NB4 (cell line): ENCODE results near the gene IGF1R.

Source experiments
- DNase-seq: peaks from one replicate; pipeline ENCODE4 v3.0.0; 2010; ENCODE audit warnings: low read depth
- H3K4me3 ChIP-seq: one replicate; pipeline ENCODE4 v1.5.1; 2011; ENCODE audit warnings: mild to moderate bottlenecking, low read depth, low read length, moderate library complexity
- MYC ChIP-seq: IDR thresholded peaks from 2 replicates; pipeline ENCODE4 v1.6.1; 2011; ENCODE audit warnings: low read depth, low read length
- POLR2A ChIP-seq: IDR thresholded peaks from 2 replicates; pipeline ENCODE4 v1.6.1; 2011; ENCODE audit warnings: mild to moderate bottlenecking; ENCODE audit not compliant: insufficient read length; ENCODE audit errors: extremely low read depth
- TF ChIP-seq, protein P1 (sequence below): IDR thresholded peaks from 2 replicates; pipeline ENCODE4 v1.6.1; 2011; ENCODE audit warnings: low read depth, low read length
- TF ChIP-seq, protein P2 (sequence below): IDR thresholded peaks from one replicate; pipeline ENCODE4 v1.5.1; 2012; ENCODE audit warnings: low read depth, low read length

The IGF1R gene

DNA sequence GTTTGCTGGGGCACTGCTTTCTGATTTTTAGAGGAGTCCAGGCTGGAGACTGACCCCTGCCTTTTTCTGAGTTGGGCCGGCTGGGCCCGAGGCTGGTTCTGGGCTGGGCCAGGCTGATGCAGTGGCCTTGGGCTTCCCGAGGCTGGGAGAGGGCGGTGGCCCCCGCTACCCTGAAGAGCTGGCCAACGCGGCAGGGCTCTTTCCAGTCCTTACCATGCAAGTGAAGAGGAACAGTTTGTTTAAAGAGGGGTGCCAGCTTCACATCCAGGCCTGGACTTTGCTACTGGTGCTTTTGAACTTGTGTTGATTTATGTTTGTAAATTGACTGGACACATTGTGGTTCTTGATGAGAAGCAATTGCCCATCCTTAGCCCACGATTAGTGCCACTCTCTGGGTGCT, 15.3 kb downstream of the IGF1R start:
- TF ChIP-seq, protein P1, sequence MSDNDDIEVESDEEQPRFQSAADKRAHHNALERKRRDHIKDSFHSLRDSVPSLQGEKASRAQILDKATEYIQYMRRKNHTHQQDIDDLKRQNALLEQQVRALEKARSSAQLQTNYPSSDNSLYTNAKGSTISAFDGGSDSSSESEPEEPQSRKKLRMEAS = no peak
- TF ChIP-seq, protein P2, sequence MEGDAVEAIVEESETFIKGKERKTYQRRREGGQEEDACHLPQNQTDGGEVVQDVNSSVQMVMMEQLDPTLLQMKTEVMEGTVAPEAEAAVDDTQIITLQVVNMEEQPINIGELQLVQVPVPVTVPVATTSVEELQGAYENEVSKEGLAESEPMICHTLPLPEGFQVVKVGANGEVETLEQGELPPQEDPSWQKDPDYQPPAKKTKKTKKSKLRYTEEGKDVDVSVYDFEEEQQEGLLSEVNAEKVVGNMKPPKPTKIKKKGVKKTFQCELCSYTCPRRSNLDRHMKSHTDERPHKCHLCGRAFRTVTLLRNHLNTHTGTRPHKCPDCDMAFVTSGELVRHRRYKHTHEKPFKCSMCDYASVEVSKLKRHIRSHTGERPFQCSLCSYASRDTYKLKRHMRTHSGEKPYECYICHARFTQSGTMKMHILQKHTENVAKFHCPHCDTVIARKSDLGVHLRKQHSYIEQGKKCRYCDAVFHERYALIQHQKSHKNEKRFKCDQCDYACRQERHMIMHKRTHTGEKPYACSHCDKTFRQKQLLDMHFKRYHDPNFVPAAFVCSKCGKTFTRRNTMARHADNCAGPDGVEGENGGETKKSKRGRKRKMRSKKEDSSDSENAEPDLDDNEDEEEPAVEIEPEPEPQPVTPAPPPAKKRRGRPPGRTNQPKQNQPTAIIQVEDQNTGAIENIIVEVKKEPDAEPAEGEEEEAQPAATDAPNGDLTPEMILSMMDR = no peak
- TF ChIP-seq POLR2A (no peak), MYC (no peak)
- H3K4me3 ChIP-seq = no peak overlapping the region
- DNase-seq = no peak

DNA sequence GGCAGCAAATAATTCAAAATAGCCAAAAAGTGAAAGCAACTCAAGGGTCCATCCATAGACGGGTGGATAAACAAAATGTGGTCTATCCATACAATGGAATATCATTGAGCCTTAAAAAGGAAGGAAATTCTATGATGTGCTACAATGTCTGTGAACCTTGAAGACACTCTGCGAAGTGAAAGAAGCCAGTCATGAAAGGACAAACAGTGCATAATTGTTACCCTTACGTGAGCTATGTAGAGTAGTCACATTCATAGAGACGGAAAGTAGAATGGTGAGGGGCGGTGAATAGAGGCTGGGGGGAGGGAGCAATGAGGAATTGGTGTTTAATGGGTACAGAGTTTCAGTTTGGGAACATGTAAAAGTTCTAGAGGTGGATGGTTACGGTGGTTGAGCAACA, 18.1 kb downstream of the IGF1R start:
- TF ChIP-seq POLR2A (no peak), MYC (no peak)
- TF ChIP-seq, protein P1 = no peak
- TF ChIP-seq, protein P2 = no peak
- DNase-seq = no peak
- no peak overlapping the region for H3K4me3 ChIP-seq

DNA sequence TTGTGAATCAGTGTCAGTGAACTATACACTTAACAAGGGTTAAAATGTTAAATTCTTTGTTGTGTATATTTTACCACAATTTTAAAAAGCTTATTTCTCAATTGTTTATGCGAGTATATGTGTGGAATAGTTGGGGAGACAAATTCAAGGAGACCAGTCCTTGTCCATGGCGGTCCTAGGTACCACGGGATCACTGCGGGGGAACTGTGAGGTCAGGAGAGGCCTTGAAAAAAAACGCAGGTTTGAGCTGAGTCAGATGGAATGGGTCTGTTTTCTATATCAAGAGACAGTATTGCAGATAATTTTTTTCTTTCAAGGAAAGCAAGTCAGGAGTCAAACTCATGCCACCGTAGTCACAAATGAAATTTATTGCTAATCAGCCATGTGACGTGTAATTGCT, 18.5 kb downstream of the IGF1R start:
- TF ChIP-seq, protein P2 = no peak
- TF ChIP-seq POLR2A (no peak), MYC (no peak)
- TF ChIP-seq, protein P1 = no peak
- DNase-seq = no peak
- H3K4me3 ChIP-seq = no peak overlapping the region

DNA sequence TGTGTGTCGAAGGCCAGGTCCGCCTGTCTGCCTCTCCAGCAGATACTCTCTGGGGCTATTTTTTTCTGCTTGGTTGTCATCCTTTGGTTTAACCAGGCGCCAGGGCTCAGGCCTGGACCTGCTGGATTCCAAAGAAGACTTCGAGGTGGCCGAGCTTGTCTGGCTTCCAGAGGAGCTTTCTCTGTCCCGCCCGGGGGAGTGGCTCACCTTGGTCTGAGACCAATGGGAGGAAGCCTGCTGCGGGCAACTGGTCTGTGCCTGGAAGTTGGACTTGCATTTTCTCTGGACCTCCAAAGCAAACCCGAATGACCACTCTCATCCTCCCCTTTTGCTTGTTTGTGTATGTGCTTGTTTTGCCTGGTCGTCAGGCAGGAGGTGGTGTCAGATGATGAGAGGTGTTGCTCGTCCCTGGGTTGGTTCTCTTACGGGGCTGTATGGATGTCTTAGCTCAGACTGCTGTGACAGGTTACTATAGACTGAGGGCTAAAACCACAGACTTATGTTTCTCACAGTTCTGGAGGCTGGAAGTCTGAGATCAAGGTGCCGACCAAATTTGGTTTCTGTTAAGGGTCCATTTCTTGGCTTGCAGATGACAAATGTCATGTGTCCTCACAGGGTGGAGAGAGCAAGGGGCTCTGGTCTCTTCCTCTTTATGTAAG, 19.3 kb downstream of the IGF1R start:
- H3K4me3 ChIP-seq = no peak overlapping the region
- DNase-seq = no peak
- TF ChIP-seq, protein P2 = no peak
- TF ChIP-seq, protein P1 = no peak
- TF ChIP-seq MYC (no peak), POLR2A (no peak)

DNA sequence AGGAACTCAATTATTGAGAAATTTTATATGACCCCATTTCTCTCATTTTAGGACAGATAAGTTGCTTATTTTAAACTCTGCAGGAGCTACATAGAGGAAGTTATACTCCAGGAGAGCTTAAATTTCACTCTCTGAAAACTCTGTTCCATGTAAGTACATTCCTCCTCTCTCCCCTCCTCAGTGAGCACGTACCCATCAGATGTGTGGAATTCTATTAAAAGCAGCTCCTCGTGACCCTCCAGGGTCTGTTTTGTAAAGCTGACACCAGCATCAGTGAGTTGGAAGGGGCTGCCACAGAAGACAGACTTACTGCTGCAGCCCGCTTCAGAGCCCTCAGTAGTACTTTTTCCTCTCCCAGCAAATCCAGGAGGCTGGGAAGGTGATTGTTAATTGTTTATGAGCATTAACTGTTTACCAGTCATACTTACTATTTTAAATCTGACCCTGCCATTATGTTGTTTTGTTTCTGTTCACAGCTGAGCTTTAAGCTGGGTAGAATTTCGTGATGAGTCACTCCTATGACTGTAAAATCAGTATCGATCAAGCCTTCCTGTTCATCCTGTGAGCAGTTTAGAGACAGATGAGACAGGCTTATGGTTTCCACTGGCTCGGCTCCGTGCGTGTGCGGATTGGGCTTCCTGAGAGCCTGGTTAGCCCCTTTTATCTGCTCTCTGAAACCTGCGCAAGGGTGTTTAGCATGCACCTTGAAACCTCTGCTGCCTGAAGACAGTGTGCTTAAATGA, 20.4 kb downstream of the IGF1R start:
- no peak for DNase-seq
- TF ChIP-seq MYC (no peak), POLR2A (no peak)
- TF ChIP-seq, protein P2 = no peak
- TF ChIP-seq, protein P1 = no peak
- no peak overlapping the region for H3K4me3 ChIP-seq
